Testis (tissue), 3 donors: Measurements from ENCODE around the gene CABYR. TPM values are rescaled to one million over a fixed set of nuclear protein-coding genes. Genes with fewer than 3 reads are reported as not detected.

Experiments used
- DNase-seq: peaks from one replicate; pipeline ENCODE4 v3.0.0-alpha.2; 2019
- H3K27ac ChIP-seq, 2 donors: fragments of 200-600 bp; sonication (generic); one replicate each; pipeline ENCODE4 v1.5.1; 2019
- H3K27me3 ChIP-seq: fragments of 200-600 bp; sonication (generic); one replicate; pipeline ENCODE4 v1.5.1; 2019
- H3K36me3 ChIP-seq: fragments of 200-600 bp; sonication (generic); one replicate; pipeline ENCODE4 v1.5.1; 2017; ENCODE audit warnings: low read depth; ENCODE audit errors: missing control alignments
- H3K4me1 ChIP-seq: fragments of 200-600 bp; sonication (generic); one replicate; pipeline ENCODE4 v1.5.1; 2019
- H3K4me3 ChIP-seq, 2 donors: fragments of 200-600 bp; sonication (generic); one replicate each; pipeline ENCODE4 v1.5.1; 2017 to 2019
- H3K9me3 ChIP-seq: fragments of 200-600 bp; sonication (generic); one replicate; pipeline ENCODE4 v1.5.1; 2017
- CTCF ChIP-seq, 3 experiments: fragments of 450-650 bp in 2 of 3; fragments of 200-600 bp in 1 of 3; sonication (generic) in 1 of 3; IDR thresholded peaks; one replicate each; pipeline ENCODE4 v1.5.1; 2016 to 2019; ENCODE audit warnings: antibody characterized with exemption in 3 of 3, mild to moderate bottlenecking in 2 of 3, moderate library complexity in 1 of 3
- POLR2A ChIP-seq: fragments of 450-650 bp; IDR thresholded peaks from one replicate; pipeline ENCODE4 v1.6.1; 2017; ENCODE audit warnings: antibody characterized with exemption, mild to moderate bottlenecking, moderate library complexity
- WGBS, 2 donors: methylation state at CpG; one replicate each; pipeline ENCODE4 v1.1.5; 2018; 5-methylcytosine and 5-hydroxymethylcytosine counted together
- intact Hi-C: fragments of 100-400 bp; cut with DNase I; formaldehyde crosslinking; loops from one replicate; pipeline ENCODE4 v1.15.1; 2023; ENCODE audit warnings: low total_unique reads
- polyA plus RNA-seq: library from polyadenylated mRNA; stranded (reverse); fragments of 350-450 nt; fragmentation: Illumina TruSeq; extraction: RNeasy Lipid Tissue Mini Kit (QIAGEN cat#74804); gene quantifications from one replicate; pipeline ENCODE4 v1.2.3, GENCODE V29; 2014; ENCODE audit warnings: low read depth, low replicate concordance; ENCODE audit not compliant: insufficient read depth
- total RNA-seq, 2 donors: library from RNA; depleted of rRNA; stranded (reverse); fragments of >200 nt; gene quantifications; one replicate each; pipeline ENCODE4 v1.2.3, GENCODE V29; 2016

Gene CABYR
- total and polyA plus RNA-seq, 3 donors from 2014 or later, result 169 to 554 (median 451) TPM

GRCh38 chr18:24199372-24199962 is 60.6 kb downstream of the CABYR start:
- Histone ChIP-seq H3K4me3 (no peak overlapping the region), H3K27me3 (no peaks in the 10 kb centered on the region), H3K9me3 (no peaks in the 10 kb centered on the region), H3K36me3 (no peaks in the 10 kb centered on the region), H3K27ac (no peak overlapping the region), H3K4me1 (peaks cover 8% of the 10 kb centered on the region)
- DNase-seq, result no peak
- WGBS, 2 donors, result 82 to 87% methylated on average over 5 of the region's 5 CpGs
- TF ChIP-seq CTCF (IDR thresholded peaks at IDR 0.05) (no peak), POLR2A (no peak)
- intact Hi-C loops, result no loop called here

- H3K9me3 ChIP-seq, result no peaks in the 10 kb centered on the region
- no peak for DNase-seq
- intact Hi-C loops, result no loop called here
- no peaks in the 10 kb centered on the region for H3K36me3 ChIP-seq
- H3K4me3 ChIP-seq, result no peak overlapping the region
- peaks cover 8% of the 10 kb centered on the region for H3K4me1 ChIP-seq
- H3K27ac ChIP-seq, result peak overlapping the region in 1 of 2 donors; percentile 23
- H3K27me3 ChIP-seq, result no peaks in the 10 kb centered on the region
- no peak for TF ChIP-seq CTCF (IDR thresholded peaks at IDR 0.05)
- TF ChIP-seq POLR2A, result no peak
- 49 to 53% methylated on average over 11 of the region's 11 CpGs for WGBS, 2 donors
Observed at GRCh38 chr18:24200494-24201290, 61.8 kb downstream of the CABYR start.

DNA sequence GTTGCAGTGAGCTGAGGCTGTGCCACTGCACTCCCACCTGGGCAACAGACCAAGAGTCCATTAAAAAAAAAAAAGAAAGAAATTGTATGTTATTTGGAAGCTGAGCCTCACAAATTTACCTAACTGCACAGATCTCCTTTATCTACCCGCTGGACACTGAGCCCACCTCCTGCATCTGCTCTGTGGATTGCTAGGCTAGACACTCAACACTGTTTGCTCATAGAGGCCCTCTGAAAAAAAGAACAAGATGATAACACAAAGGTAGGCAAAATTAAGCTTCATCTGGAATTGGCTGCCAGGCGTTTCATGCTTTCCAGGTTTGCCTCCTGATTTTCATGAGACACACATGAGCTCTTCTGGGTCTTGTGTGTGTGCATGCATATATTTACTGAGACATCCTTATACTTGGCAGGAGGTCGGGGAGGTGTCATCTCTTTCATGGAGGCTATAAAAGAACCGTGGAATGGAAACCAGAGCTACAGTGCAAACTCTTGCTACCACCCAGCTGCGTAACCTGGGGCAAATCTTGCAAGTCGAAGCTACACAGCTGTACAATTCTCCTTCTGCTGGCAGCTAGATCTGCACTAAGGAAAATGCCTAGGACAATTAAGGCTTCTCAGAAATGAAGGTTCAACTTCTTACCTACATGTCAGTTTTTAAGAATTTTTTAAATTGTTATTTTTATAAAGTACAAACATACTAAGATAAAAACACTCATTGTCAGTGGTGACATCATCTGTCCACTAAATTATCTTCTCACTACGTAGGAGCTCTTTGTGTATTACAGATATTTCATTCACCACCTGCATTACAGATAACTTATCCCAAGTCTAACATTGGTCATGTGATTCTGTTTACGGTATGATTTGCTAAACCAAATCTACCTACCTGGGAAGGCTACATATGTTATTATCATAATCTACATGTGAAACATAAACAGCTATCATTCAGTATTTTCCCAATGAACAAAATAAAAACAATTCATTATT is 63.1 kb downstream of the CABYR start:
- H3K4me1 ChIP-seq, result peaks cover 8% of the 10 kb centered on the region
- H3K27ac ChIP-seq, result no peak overlapping the region
- H3K27me3 ChIP-seq, result no peaks in the 10 kb centered on the region
- intact Hi-C loops, result no loop called here
- H3K4me3 ChIP-seq, result no peak overlapping the region
- WGBS, 2 donors, result 80 to 89% methylated on average over 8 of the region's 8 CpGs
- no peaks in the 10 kb centered on the region for H3K9me3 ChIP-seq
- H3K36me3 ChIP-seq, result no peaks in the 10 kb centered on the region
- no peak for DNase-seq
- TF ChIP-seq POLR2A (no peak), CTCF (IDR thresholded peaks at IDR 0.05) (no peak)

DNA sequence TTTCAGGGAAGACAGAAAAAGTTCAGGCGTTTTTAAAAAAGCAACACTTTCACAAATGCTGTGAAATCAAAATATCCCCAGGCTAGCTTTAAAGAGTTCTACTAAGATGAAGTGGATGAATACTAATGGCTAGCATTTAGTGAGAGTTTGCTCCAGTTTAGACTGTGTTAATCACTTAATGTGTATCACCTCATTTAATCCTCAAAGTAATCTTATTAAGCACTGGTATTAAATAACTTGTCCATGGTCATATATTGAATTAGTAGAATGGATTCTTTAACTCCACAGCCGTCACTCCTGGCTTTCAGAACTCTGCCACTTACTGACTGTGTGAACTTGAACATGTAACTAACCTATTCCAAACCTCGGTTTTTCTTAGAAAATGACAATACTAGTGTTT is 66.0 kb downstream of the CABYR start:
- H3K27me3 ChIP-seq, result no peaks in the 10 kb centered on the region
- WGBS, 2 donors, result 90 to 94% methylated on average over 3 of the region's 3 CpGs
- H3K9me3 ChIP-seq, result no peaks in the 10 kb centered on the region
- H3K27ac ChIP-seq, result no peak overlapping the region
- intact Hi-C loops, result no loop called here
- H3K4me3 ChIP-seq, result no peak overlapping the region
- no peak for DNase-seq
- no peaks in the 10 kb centered on the region for H3K36me3 ChIP-seq
- H3K4me1 ChIP-seq, result peaks cover 8% of the 10 kb centered on the region
- TF ChIP-seq POLR2A (no peak), CTCF (IDR thresholded peaks at IDR 0.05) (no peak)
